Measurements from ENCODE around the gene RASGRP2. TPM values are rescaled to one million over a fixed set of nuclear protein-coding genes. Genes with fewer than 3 reads are reported as not detected.

The RASGRP2 gene
- total RNA-seq, 1 experiment from 2014 or later = not detected

DNA sequence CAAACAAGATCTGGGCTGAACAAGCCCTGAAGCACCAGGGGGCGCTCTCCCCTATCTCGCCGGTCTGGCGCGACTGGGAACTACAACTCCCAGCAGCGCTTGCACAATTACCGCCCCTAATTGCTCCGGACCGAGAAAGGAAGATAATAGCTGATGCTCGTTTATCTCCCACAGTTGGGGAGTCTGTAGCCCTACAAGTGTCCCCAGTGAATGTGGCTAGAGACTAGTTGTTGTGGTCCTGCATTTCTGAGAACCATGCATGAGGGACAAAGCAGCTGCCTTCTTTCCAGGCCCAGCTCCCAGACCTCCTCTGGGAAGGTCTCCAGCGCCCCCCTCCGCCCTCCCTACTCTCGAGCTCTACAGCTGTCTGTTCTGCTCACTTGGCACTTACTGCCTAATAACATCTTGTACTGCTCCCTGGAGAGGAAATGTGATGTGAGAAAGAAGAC is 55.4 kb downstream of the RASGRP2 start:
- BruUV-seq (replicated peaks) = no TSS peak
- no peak overlapping the region for H3K9ac ChIP-seq (ENCODE audit: low read length)
- ChIA-PET POLR2A (ENCODE audit: unreplicated experiment) (interaction anchor here (0.6 kb wide), 1 partner anchor 1160 kb away, joined by 4 read pairs; no protein-coding TSS in a partner anchor), CTCF (interaction anchor here (0.5 to 1.4 kb wide), 16 partner anchors 10 to 333 kb away, joined by 3 to 11 read pairs (median 4); partner anchors contain the start of gene ATG2A)
- no peaks in the 10 kb centered on the region for H3K79me2 ChIP-seq (ENCODE audit: low read length)
- H3K4me2 ChIP-seq (ENCODE audit: low read length) = peak overlapping the region; percentile 82
- no peaks in the 10 kb centered on the region for H3K4me1 ChIP-seq (ENCODE audit: insufficient read depth, low read length)
- H4K20me1 ChIP-seq (ENCODE audit: low read length) = no peaks in the 10 kb centered on the region
- peak overlapping the region; percentile 78 for H2AFZ ChIP-seq (ENCODE audit: low read length)
- no peak for TF ChIP-seq EZH2phosphoT487 (IDR thresholded peaks at IDR 0.05; ENCODE audit: borderline replicate concordance, low read length)
- TF ChIP-seq, protein P1, sequence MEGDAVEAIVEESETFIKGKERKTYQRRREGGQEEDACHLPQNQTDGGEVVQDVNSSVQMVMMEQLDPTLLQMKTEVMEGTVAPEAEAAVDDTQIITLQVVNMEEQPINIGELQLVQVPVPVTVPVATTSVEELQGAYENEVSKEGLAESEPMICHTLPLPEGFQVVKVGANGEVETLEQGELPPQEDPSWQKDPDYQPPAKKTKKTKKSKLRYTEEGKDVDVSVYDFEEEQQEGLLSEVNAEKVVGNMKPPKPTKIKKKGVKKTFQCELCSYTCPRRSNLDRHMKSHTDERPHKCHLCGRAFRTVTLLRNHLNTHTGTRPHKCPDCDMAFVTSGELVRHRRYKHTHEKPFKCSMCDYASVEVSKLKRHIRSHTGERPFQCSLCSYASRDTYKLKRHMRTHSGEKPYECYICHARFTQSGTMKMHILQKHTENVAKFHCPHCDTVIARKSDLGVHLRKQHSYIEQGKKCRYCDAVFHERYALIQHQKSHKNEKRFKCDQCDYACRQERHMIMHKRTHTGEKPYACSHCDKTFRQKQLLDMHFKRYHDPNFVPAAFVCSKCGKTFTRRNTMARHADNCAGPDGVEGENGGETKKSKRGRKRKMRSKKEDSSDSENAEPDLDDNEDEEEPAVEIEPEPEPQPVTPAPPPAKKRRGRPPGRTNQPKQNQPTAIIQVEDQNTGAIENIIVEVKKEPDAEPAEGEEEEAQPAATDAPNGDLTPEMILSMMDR (conservative IDR thresholded peaks at IDR 0.05; ENCODE audit: low read depth, low read length) = peak; percentile 94
- intact Hi-C loops (cut with micrococcal nuclease) = loop anchor here (1.0 kb wide), 2 partner anchors 35 to 55 kb away; partner anchors contain the start of gene NRXN2
- peaks cover 16% of the 10 kb centered on the region for H3K27me3 ChIP-seq (ENCODE audit: low read length)
- H3K9me3 ChIP-seq (ENCODE audit: low read length) = no peaks in the 10 kb centered on the region
- H3K36me3 ChIP-seq (ENCODE audit: low read depth, low read length) = no peaks in the 10 kb centered on the region
- H3F3A ChIP-seq (ENCODE audit: low read length, unreplicated experiment) = no peaks in the 10 kb centered on the region
- ATAC-seq (peak; percentile 97), DNase-seq (peak; percentile 92)
- peak overlapping the region; percentile 61 for H3K4me3 ChIP-seq (ENCODE audit: low read length)
- no peaks in the 10 kb centered on the region for H3K9me2 ChIP-seq (replicated peaks; ENCODE audit: low read length)
- no peak overlapping the region for H3K27ac ChIP-seq (ENCODE audit: low read length)

DNA sequence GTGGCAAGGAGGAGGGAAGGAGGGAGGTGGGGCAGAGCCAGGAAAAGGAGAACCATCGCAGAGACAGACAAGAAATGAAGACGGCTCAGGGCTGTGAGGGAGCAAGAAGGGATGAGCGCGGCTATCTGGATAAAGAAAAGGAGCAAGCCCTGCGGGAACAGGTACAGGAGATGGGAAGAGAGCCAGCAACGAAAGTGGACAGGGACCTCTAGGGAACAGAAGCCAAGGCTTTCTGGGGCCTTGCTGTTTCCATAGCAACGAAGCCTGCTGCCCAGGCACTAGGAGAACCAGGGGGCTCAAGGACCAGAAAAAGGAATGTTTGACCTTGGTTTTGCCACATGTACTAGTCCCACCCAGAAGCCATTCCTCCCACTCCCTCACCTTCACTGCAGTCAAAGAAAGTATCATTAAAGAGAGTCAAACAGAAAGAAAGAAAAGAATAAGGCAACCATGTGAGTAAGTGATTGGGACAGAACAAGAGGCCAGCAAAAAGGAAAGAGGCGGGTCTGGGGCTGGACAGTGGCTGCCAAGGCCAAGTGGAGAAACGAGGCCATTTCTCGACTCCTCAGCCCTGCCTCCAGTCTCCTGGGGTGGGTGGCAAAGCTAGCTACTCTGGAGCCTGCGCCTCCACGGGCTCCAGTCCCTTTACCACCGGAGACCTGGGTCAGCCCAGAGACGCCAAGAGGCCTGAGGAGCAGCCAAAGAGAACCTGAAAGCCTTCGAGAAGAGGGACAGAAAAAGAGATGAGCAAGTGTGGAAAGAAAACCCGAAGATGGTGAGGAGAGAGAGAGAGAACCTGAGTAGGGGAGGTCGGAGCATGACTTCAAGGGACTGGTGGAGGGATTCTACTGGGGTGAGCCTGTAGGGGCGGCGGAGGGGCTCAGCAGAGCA is 56.1 kb downstream of the RASGRP2 start:
- intact Hi-C loops (cut with micrococcal nuclease) = loop anchor here (1.0 kb wide), 2 partner anchors 35 to 55 kb away; partner anchors contain the start of gene NRXN2
- H3K9me2 ChIP-seq (replicated peaks; ENCODE audit: low read length) = no peaks in the 10 kb centered on the region
- H3K4me1 ChIP-seq (ENCODE audit: insufficient read depth, low read length) = no peaks in the 10 kb centered on the region
- no peaks in the 10 kb centered on the region for H3F3A ChIP-seq (ENCODE audit: low read length, unreplicated experiment)
- TF ChIP-seq EZH2 (IDR thresholded peaks at IDR 0.05; ENCODE audit: low read length, unreplicated experiment) = no peak
- TF ChIP-seq EZH2phosphoT487 (IDR thresholded peaks at IDR 0.05; ENCODE audit: borderline replicate concordance, low read length) = no peak
- TF ChIP-seq, protein P1 (conservative IDR thresholded peaks at IDR 0.05; ENCODE audit: low read depth, low read length) = no peak
- ChIA-PET POLR2A (ENCODE audit: unreplicated experiment) (no interaction called here), CTCF (interaction anchor here (0.6 to 1.4 kb wide), 9 partner anchors 17 to 333 kb away, joined by 3 to 11 read pairs (median 4); no protein-coding TSS in a partner anchor)
- H3K9me3 ChIP-seq (ENCODE audit: low read length) = no peaks in the 10 kb centered on the region
- ATAC-seq (peak; percentile 4; the same call in 1 of the 2 replicates), DNase-seq (no peak)
- BruUV-seq (replicated peaks) = no TSS peak
- peak overlapping the region; percentile 78; the same call in 1 of the 2 replicates for H2AFZ ChIP-seq (ENCODE audit: low read length)
- H3K4me3 ChIP-seq (ENCODE audit: low read length) = no peak overlapping the region; the same call in 1 of the 2 replicates
- no peaks in the 10 kb centered on the region for H3K36me3 ChIP-seq (ENCODE audit: low read depth, low read length)
- no peaks in the 10 kb centered on the region for H3K79me2 ChIP-seq (ENCODE audit: low read length)
- no peak overlapping the region for H3K27ac ChIP-seq (ENCODE audit: low read length)
- peaks cover 10% of the 10 kb centered on the region for H3K27me3 ChIP-seq (ENCODE audit: low read length)
- H3K4me2 ChIP-seq (ENCODE audit: low read length) = no peak overlapping the region
- H3K9ac ChIP-seq (ENCODE audit: low read length) = no peak overlapping the region
- H4K20me1 ChIP-seq (ENCODE audit: low read length) = no peaks in the 10 kb centered on the region

Measured in PC-3 (cell line).